Parathyroid adenoma (tissue), 2 donors: ENCODE data around the gene TBC1D22B.

Experiments
- H2AFZ ChIP-seq: fragments of 300-600 bp; sonication (generic); one replicate; pipeline ENCODE4 v1.7.0; 2017; ENCODE audit warnings: antibody characterized with exemption, mild to moderate bottlenecking
- H3K27ac ChIP-seq: fragments of 300-600 bp; sonication (generic); one replicate; pipeline ENCODE4 v1.7.0; 2017
- H3K27me3 ChIP-seq: fragments of 300-600 bp; sonication (generic); one replicate; pipeline ENCODE4 v1.7.0; 2017; ENCODE audit warnings: low read length; ENCODE audit not compliant: control insufficient read depth, insufficient read depth
- H3K36me3 ChIP-seq: fragments of 300-600 bp; sonication (generic); one replicate; pipeline ENCODE4 v1.7.0; 2017; ENCODE audit warnings: low read length; ENCODE audit not compliant: control insufficient read depth, insufficient read depth
- H3K4me1 ChIP-seq: fragments of 300-600 bp; sonication (generic); one replicate; pipeline ENCODE4 v1.7.0; 2017; ENCODE audit warnings: control low read depth
- H3K4me2 ChIP-seq: fragments of 300-600 bp; sonication (generic); one replicate; pipeline ENCODE4 v1.7.0; 2017; ENCODE audit warnings: low read length
- H3K4me3 ChIP-seq: fragments of 300-600 bp; sonication (generic); one replicate; pipeline ENCODE4 v1.7.0; 2017; ENCODE audit warnings: low read depth, low read length
- H3K79me2 ChIP-seq: fragments of 300-600 bp; sonication (generic); one replicate; pipeline ENCODE4 v1.7.0; 2017; ENCODE audit warnings: control low read depth
- H3K9ac ChIP-seq: fragments of 300-600 bp; sonication (generic); one replicate; pipeline ENCODE4 v1.7.0; 2017; ENCODE audit warnings: mild to moderate bottlenecking
- H3K9me3 ChIP-seq: fragments of 300-600 bp; sonication (generic); one replicate; pipeline ENCODE4 v1.7.0; 2017; ENCODE audit warnings: low read length; ENCODE audit not compliant: control insufficient read depth
- TF ChIP-seq, protein P1 (sequence below): fragments of 300-600 bp; sonication (generic); IDR thresholded peaks from one replicate; pipeline ENCODE4 v1.7.0; 2017; ENCODE audit warnings: antibody characterized with exemption, mild to moderate bottlenecking
- donor health status: primary hyperparathyroidism.

TBC1D22B gene

DNA sequence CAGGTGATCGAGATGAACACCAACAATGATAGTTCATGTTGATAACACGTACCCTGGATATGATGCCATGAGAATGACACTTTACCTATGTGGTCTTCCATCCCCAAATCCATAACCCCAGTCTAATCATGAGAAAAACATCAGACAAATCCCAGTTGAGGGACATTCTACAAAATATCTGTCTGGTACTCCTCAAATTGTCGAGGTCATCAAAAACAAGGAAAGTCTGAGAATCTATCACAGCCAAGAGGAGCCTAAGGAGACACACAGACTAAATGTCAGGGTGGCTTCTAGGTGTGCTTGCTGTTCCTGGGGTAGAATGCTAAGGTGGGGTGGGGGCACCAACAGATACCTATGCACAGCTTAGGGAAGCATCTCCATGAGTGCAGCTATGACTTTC, 93.5 kb downstream of the TBC1D22B start:
- H3K9ac ChIP-seq: no peak overlapping the region
- TF ChIP-seq, protein P1, sequence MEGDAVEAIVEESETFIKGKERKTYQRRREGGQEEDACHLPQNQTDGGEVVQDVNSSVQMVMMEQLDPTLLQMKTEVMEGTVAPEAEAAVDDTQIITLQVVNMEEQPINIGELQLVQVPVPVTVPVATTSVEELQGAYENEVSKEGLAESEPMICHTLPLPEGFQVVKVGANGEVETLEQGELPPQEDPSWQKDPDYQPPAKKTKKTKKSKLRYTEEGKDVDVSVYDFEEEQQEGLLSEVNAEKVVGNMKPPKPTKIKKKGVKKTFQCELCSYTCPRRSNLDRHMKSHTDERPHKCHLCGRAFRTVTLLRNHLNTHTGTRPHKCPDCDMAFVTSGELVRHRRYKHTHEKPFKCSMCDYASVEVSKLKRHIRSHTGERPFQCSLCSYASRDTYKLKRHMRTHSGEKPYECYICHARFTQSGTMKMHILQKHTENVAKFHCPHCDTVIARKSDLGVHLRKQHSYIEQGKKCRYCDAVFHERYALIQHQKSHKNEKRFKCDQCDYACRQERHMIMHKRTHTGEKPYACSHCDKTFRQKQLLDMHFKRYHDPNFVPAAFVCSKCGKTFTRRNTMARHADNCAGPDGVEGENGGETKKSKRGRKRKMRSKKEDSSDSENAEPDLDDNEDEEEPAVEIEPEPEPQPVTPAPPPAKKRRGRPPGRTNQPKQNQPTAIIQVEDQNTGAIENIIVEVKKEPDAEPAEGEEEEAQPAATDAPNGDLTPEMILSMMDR: no peak
- H3K4me3 ChIP-seq: no peak overlapping the region
- H3K9me3 ChIP-seq: no peaks in the 10 kb centered on the region
- peaks cover 3% of the 10 kb centered on the region for H3K4me1 ChIP-seq
- H3K27me3 ChIP-seq: no peaks in the 10 kb centered on the region
- H3K36me3 ChIP-seq: no peaks in the 10 kb centered on the region
- no peak overlapping the region for H2AFZ ChIP-seq
- no peak overlapping the region for H3K4me2 ChIP-seq
- H3K79me2 ChIP-seq: no peaks in the 10 kb centered on the region
- no peak overlapping the region for H3K27ac ChIP-seq

DNA sequence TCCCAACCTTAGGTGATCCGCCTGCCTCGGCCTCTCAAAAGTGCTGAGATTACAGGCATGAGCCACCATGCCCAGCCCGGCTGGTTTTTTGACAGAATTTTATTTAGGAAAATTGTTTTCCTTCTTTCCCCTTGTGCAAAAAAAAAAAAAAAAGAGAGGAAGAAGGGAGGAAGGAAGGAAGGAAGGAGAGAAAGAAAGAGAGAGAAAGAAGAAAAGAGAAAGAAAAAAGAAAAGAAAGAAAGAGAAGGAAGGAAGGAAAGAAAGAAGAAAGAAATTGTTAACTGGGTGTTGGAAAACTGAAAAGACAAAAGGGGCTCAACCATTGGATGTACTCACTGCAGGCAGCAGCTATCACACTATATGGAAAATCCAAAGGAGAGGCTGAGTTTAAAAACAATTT, 94.8 kb downstream of the TBC1D22B start:
- Histone ChIP-seq H3K4me1 (peaks cover 3% of the 10 kb centered on the region), H3K9ac (no peak overlapping the region), H3K79me2 (no peaks in the 10 kb centered on the region), H3K27me3 (no peaks in the 10 kb centered on the region), H3K4me3 (no peak overlapping the region), H3K27ac (no peak overlapping the region), H2AFZ (no peak overlapping the region), H3K4me2 (no peak overlapping the region), H3K36me3 (no peaks in the 10 kb centered on the region), H3K9me3 (no peaks in the 10 kb centered on the region)
- TF ChIP-seq, protein P1: no peak

- H3K4me3 ChIP-seq: peak within 1 kb of the TSS; percentile 99
- H3K27me3 ChIP-seq: no peaks in the 10 kb centered on the region
- peaks cover 2% of the 10 kb centered on the region for H3K79me2 ChIP-seq
- peak within 1 kb of the TSS; percentile 77 for H3K4me2 ChIP-seq
- peak within 1 kb of the TSS; percentile 69 for H3K9ac ChIP-seq
- H3K9me3 ChIP-seq: no peaks in the 10 kb centered on the region
- H3K36me3 ChIP-seq: no peaks in the 10 kb centered on the region
- H3K27ac ChIP-seq: peak within 1 kb of the TSS; percentile 42
- H2AFZ ChIP-seq: peak within 1 kb of the TSS; percentile 96
- peaks cover 3% of the 10 kb centered on the region for H3K4me1 ChIP-seq
- TF ChIP-seq, protein P1: no peak
These were observed 96.4 kb downstream of the TBC1D22B start, which contains the start of gene RNF8 for GRCh38 chr6:37353761-37354525. Gene RNF8 (plus strand): TSS chr6:37353983. CDS start chr6:37354165, 182 bp downstream.

GRCh38 chr6:37354526-37355384, 97.2 kb downstream of the TBC1D22B start:
- peak overlapping the region; percentile 99 for H3K4me3 ChIP-seq
- H2AFZ ChIP-seq: peak overlapping the region; percentile 96
- H3K36me3 ChIP-seq: no peaks in the 10 kb centered on the region
- no peaks in the 10 kb centered on the region for H3K27me3 ChIP-seq
- peak overlapping the region; percentile 69 for H3K9ac ChIP-seq
- peak overlapping the region; percentile 77 for H3K4me2 ChIP-seq
- H3K9me3 ChIP-seq: no peaks in the 10 kb centered on the region
- H3K27ac ChIP-seq: peak overlapping the region; percentile 26
- peaks cover 2% of the 10 kb centered on the region for H3K79me2 ChIP-seq
- peaks cover 3% of the 10 kb centered on the region for H3K4me1 ChIP-seq
- TF ChIP-seq, protein P1: no peak
